GM21423 (cell line): Measurements from ENCODE around the gene ACVR1.
"Not testable (repeated sequence)": the region's sequence is repeated elsewhere in the genome, so short reads cannot be mapped to it uniquely, and the experiment has no call there.

ENCODE experiments used
- ATAC-seq: cut with Tn5 transposase; IDR thresholded peaks from one replicate; pipeline ENCODE4 v1.9.1; 2021; ENCODE audit warnings: mild to moderate bottlenecking, moderate library complexity; ENCODE audit not compliant: unreplicated experiment

ACVR1 gene

DNA sequence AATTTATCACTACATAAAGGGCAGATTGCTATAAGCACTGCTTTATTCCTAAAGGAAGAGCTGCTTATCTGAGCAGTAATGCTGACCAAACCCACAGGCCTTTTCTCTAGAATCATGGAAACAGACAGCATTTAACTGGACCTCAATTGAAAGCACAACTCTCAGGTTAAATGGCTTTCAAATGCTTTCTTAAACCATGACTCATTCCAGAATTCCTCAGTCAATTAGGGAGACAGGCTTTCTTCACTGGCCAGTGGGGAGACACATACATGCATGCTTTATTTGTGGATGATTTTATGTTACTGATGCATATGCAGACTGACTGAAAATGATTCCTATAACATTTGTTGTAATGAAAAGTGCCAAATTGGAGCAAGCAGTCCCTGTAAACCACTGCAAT, 114.6 kb downstream of the ACVR1 start:
- no peak for ATAC-seq

GRCh38 chr2:157760949-157761348, 115.2 kb downstream of the ACVR1 start:
- no peak for ATAC-seq

GRCh38 chr2:157759855-157760254, 116.3 kb downstream of the ACVR1 start:
- no peak for ATAC-seq

- no peak for ATAC-seq
Measured at GRCh38 chr2:157758586-157758985, 117.5 kb downstream of the ACVR1 start.

GRCh38 chr2:157757500-157757899, 118.6 kb downstream of the ACVR1 start:
- ATAC-seq = no peak

- not testable (repeated sequence) for ATAC-seq
Measured at GRCh38 chr2:157756447-157756846, 119.7 kb downstream of the ACVR1 start.

GRCh38 chr2:157751462-157752058, 124.6 kb downstream of the ACVR1 start:
- peak; percentile 55 for ATAC-seq

DNA sequence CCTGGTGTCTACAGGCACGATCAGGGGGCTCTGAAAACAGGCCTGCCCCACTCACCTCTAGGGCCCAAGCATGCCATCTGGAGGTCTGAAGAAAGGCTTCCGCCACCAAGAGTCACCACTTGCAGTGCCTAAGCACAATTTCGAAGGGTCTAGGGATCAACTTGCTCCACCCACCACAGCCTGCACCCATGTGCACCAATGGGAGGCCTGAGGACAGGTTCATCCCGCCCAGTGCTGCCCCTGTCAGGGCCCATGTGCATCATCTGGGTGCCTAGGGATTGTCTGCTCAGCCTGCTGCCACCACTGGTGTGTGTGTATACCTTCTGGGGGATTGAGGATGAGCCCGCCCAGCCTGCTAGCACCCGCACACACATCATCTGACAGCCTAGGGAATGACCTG, 126.4 kb downstream of the ACVR1 start:
- no peak for ATAC-seq

DNA sequence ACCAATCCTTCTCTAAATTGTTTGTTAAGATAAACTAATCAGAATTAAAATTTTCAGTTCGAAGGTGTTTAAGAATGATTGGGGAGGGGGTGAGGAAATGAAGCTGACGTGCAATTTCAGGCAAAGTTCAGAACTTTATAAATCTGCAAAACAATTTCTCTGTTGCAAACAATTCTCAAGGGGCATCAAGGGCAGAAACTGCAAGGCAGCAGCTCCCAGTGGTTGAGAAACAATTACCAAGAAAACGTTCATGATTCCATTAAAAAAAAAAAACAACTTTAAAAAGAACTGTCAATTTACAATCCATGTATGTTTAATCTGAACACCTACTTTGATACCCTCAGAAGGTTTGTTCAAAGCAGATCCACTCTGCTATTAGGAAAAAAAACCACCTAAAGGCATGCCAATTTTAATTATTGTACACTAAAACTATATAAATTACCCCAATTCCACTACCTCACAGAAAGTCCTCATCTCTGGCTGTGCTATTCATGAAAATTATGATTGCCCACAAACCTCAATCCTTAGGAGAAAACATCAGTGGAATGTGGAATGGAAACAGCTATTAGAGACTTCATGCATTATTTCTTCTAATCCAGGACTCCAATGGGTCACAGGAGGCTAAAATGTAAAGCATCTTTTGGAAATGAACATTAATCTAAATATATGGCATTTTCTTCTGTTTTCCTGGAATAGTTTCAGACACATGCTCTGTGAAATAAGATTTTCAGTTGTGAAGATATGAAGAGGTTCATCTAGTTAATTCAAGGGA, 127.6 kb downstream of the ACVR1 start:
- ATAC-seq = no peak

DNA sequence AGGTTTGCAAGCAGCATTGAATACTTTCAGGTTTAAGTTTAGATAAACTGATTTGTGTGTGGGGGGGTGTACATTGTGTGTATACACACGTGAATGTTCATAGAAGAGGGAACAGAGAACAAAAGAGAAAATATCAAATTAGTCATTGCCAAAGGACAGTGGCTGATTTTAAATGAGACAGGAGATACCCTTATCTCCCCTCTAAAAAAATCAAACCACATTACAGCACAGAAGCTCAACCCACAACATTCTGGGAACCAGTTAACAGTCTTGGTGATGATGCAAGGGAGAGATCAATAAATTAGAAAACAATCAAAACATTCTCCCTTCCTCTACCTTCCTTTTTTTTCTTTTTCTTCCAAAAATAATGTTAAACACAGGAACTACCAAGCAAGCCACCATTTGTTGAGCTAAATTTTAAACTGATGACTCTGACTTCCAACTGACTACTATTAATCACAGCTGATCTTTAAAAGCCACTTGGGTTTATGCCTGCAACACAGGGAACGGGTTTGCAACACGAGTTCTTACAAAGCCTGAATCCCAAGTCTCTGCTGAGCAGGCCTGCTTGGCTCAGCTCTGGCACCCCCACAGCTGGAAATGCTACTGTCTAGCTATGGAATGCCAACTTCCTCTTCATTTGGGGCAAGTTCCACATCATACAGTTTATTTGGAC, 128.3 kb downstream of the ACVR1 start:
- no peak for ATAC-seq

- no peak for ATAC-seq
Measured at GRCh38 chr2:157747280-157747679, 128.8 kb downstream of the ACVR1 start.

- ATAC-seq = no peak
Measured at GRCh38 chr2:157746234-157746950, 129.7 kb downstream of the ACVR1 start.

GRCh38 chr2:157744571-157745076, 131.5 kb downstream of the ACVR1 start:
- ATAC-seq = no peak

DNA sequence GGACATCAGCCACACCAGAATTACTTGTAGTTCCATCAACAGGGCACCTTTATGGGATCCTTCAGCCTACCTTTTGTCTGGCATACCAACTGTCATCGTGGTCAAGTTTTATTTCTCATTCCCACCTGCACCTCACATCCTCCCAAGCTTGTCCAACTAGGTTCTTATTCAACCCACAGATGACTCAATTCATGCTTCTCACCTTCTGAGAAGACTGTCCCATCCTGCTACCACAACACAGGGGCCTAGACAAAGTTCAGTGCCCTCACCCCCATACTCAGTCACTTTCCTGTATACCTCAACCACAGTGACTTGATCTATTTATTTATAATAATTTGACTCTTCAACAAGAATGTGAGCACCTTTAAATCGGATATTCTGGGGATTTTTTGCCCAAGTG, 133.1 kb downstream of the ACVR1 start:
- ATAC-seq = peak; percentile 91

- no peak for ATAC-seq
Measured at GRCh38 chr2:157741819-157742484, 134.2 kb downstream of the ACVR1 start.

GRCh38 chr2:157737656-157738055, 138.5 kb downstream of the ACVR1 start:
- ATAC-seq = no peak

GRCh38 chr2:157735532-157735931, 140.6 kb downstream of the ACVR1 start:
- ATAC-seq = no peak

DNA sequence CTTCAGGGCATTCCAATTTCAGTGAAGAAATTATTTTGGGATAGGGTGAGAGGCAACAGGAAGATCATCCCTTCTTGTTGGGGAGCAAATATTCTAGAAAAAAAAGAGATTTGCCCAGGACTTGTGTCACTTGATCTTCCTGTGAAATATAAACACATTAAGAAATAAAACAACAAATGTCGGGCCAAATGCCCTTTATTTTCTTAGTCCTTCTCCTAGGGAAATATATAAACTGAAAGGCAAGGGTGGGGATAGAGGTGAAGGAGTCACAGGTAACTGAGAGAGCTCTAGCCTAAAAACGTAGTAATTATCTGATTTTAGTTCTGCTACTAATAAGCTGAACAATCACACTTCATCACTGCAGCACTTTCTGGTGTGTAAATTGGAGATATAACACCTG, 142.9 kb downstream of the ACVR1 start:
- no peak for ATAC-seq

GRCh38 chr2:157732596-157732995, 143.5 kb downstream of the ACVR1 start:
- no peak for ATAC-seq

GRCh38 chr2:157727693-157728092, 148.4 kb downstream of the ACVR1 start:
- ATAC-seq = no peak

GRCh38 chr2:157726946-157727345, 149.2 kb downstream of the ACVR1 start:
- ATAC-seq = no peak
